Measurements from ENCODE around the gene AMIGO1. TPM values are rescaled to one million over a fixed set of nuclear protein-coding genes. Genes with fewer than 3 reads are reported as not detected.

The AMIGO1 gene
- total RNA-seq, 1 experiment from 2014 or later = 0.10 TPM

DNA sequence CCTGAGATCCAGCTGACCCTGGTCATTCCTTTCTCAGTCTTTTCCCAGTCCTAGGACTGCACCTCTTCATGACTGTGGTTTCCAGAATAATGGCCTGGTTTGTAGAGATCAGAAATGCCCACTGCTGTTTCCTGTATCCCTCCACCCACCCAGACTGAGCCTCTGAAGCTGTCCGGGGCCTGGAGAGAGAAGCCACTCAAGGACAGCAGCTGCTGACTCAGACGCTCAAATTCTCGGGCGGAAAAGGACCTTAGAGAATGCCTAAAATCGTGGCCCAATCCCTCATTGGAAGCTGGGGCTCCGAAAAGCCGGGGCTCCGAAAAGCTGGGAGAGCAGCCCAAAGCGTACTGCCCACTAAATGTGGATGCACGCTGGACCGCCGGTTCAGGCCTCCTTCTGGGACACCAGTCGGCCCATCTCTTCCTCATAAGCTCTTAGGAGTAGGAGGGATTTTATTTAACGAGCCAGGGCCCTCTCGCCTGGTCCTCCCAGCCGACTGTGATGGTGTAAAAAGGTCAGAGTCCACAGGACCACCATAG lies 22.4 kb upstream of the AMIGO1 start:
- no peak for TF ChIP-seq POLR2A (IDR thresholded peaks at IDR 0.05; ENCODE audit: borderline replicate concordance, extremely low read depth, insufficient read depth, insufficient read length)
- no peak for TF ChIP-seq JUND (IDR thresholded peaks at IDR 0.05)
- H3K79me2 ChIP-seq (ENCODE audit: insufficient read depth, low read length) = no peaks in the 10 kb centered on the region
- ATAC-seq = no peak
- no TSS peak for BruUV-seq (replicated peaks)
- H3K36me3 ChIP-seq (ENCODE audit: control insufficient read depth in 1 of 2, insufficient read depth in 2 of 2, low read length in 2 of 2) = no peaks in the 10 kb centered on the region
- CTCF ChIA-PET = interaction anchor here (0.6 to 6.4 kb wide), 25 partner anchors 12 to 490 kb away, joined by 3 to 146 read pairs (median 5); partner anchors contain the start of genes AHCYL1, AMIGO1, CELSR2 and CYB561D1
- intact Hi-C loops (cut with micrococcal nuclease) = loop anchor here (1.0 to 10.0 kb wide), 7 partner anchors 38 to 327 kb away; partner anchors contain the start of genes CYB561D1, PSMA5 and SORT1
- no peaks in the 10 kb centered on the region for H4K20me1 ChIP-seq (ENCODE audit: insufficient read depth)
- H3K27me3 ChIP-seq (ENCODE audit: insufficient read depth, low read length) = no peaks in the 10 kb centered on the region; the same call in 1 of the 2 replicates
- no peaks in the 10 kb centered on the region for H3K9me2 ChIP-seq (ENCODE audit: insufficient read depth)
- H3K4me3 ChIP-seq (replicated peaks in 1 of 2; ENCODE audit: low read depth in 1 of 2, low read length in 2 of 2) = no peak overlapping the region
- H3K4me1 ChIP-seq (ENCODE audit: control insufficient read depth in 1 of 2, insufficient read depth in 2 of 2, low read length in 2 of 2) = peaks cover 4 to 14% of the 10 kb centered on the region in 2 experiments; a peak in 3 of 4 replicates
- no peaks in the 10 kb centered on the region for H3K9me3 ChIP-seq (ENCODE audit: control insufficient read depth in 1 of 2, insufficient read depth in 1 of 2, low read depth in 1 of 2, low read length in 2 of 2)
- POLR2A ChIA-PET = interaction anchor here (1.1 to 1.6 kb wide), 3 partner anchors 16 to 41 kb away, joined by 3 to 6 read pairs (median 4); partner anchors contain the start of gene GNAI3
- 0 out of 2 replicates have a peak overlapping the region, but pooled peaks have one; percentile 49 for H3K4me2 ChIP-seq (ENCODE audit: low read length)
- no peak for DNase-seq (ENCODE audit: low read depth, low spot score)
- peak overlapping the region; percentile 47 for H2AFZ ChIP-seq (ENCODE audit: low read depth, low read length, poor library complexity, severe bottlenecking)
- RAD21 ChIA-PET (ENCODE audit: low non-redundant PET in 1 of 2, low total read pairs in 2 of 2, uncharacterized antibody in 2 of 2, unreplicated experiment in 2 of 2) = interaction anchor here (0.9 to 2.1 kb wide), 4 partner anchors 33 to 42 kb away, joined by 5 to 17 read pairs (median 6); partner anchors contain the start of gene CYB561D1 (in 1 of the 2)
- H3K27ac ChIP-seq (ENCODE audit: low read depth, low read length) = no peak overlapping the region
- no peak overlapping the region for H3K9ac ChIP-seq (ENCODE audit: low read length)

DNA sequence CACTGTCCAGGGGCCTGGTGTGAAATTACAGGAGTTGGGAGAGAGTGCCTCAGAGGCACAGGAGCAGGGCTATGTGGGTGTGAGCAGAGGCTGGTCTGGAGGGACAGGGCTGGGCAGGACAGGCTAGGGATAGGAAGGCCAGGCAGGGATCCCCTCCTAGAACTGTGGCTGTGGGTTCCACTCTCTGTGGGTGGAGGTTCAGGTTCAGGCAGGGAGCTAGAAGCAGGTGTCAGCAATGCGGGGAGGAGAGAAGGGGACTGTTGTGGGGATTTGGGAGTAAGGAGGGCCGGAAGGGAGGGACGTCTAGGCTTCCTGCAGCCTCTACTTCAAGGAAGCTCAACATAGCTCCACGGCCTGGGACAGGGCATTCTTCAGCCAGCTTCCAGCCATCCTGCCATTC lies 21.9 kb upstream of the AMIGO1 start:
- H3K27ac ChIP-seq (ENCODE audit: low read depth, low read length) = no peak overlapping the region
- no peak for DNase-seq (ENCODE audit: low read depth, low spot score)
- ChIA-PET CTCF (interaction anchor here (0.8 to 6.4 kb wide), 12 partner anchors 12 to 291 kb away, joined by 3 to 146 read pairs (median 8); partner anchors contain the start of genes AMIGO1, CYB561D1, PSRC1 and SORT1), RAD21 (ENCODE audit: low non-redundant PET in 1 of 2, low total read pairs in 2 of 2, uncharacterized antibody in 2 of 2, unreplicated experiment in 2 of 2) (interaction anchor here (0.9 to 2.1 kb wide), 3 partner anchors 37 to 41 kb away, joined by 5 to 17 read pairs (median 5); partner anchors contain the start of gene CYB561D1 (in 1 of the 2)), POLR2A (interaction anchor here (1.1 kb wide), 1 partner anchor 41 kb away, joined by 3 read pairs; no protein-coding TSS in a partner anchor)
- H3K9ac ChIP-seq (ENCODE audit: low read length) = no peak overlapping the region
- H3K4me1 ChIP-seq (ENCODE audit: control insufficient read depth in 1 of 2, insufficient read depth in 2 of 2, low read length in 2 of 2) = peaks cover 4 to 14% of the 10 kb centered on the region in 2 experiments; a peak in 3 of 4 replicates
- intact Hi-C loops (cut with micrococcal nuclease) = loop anchor here (5.0 to 10.0 kb wide), 2 partner anchors 134 to 327 kb away; partner anchors contain the start of gene SORT1
- H3K9me3 ChIP-seq (ENCODE audit: control insufficient read depth in 1 of 2, insufficient read depth in 1 of 2, low read depth in 1 of 2, low read length in 2 of 2) = no peaks in the 10 kb centered on the region
- H3K36me3 ChIP-seq (ENCODE audit: control insufficient read depth in 1 of 2, insufficient read depth in 2 of 2, low read length in 2 of 2) = no peaks in the 10 kb centered on the region
- no peaks in the 10 kb centered on the region for H3K9me2 ChIP-seq (ENCODE audit: insufficient read depth)
- TF ChIP-seq CEBPB (IDR thresholded peaks at IDR 0.05; ENCODE audit: low read depth) (no peak), EZH2phosphoT487 (IDR thresholded peaks at IDR 0.05; ENCODE audit: borderline replicate concordance) (no peak)
- no peaks in the 10 kb centered on the region for H3K79me2 ChIP-seq (ENCODE audit: insufficient read depth, low read length)
- H3K27me3 ChIP-seq (ENCODE audit: insufficient read depth, low read length) = no peaks in the 10 kb centered on the region; the same call in 1 of the 2 replicates
- H4K20me1 ChIP-seq (ENCODE audit: insufficient read depth) = no peaks in the 10 kb centered on the region
- H3K4me2 ChIP-seq (ENCODE audit: low read length) = no peak overlapping the region
- no peak overlapping the region for H3K4me3 ChIP-seq (replicated peaks in 1 of 2; ENCODE audit: low read depth in 1 of 2, low read length in 2 of 2)
- no TSS peak for BruUV-seq (replicated peaks)
- H2AFZ ChIP-seq (ENCODE audit: low read depth, low read length, poor library complexity, severe bottlenecking) = no peak overlapping the region
- no peak for ATAC-seq
